HG02642 (cell line): Measurements from ENCODE around the gene CHST11.

Experiments
- ATAC-seq: cut with Tn5 transposase; IDR thresholded peaks from one replicate; pipeline ENCODE4 v1.9.1; 2021; ENCODE audit warnings: mild to moderate bottlenecking; ENCODE audit not compliant: unreplicated experiment, poor library complexity

CHST11 gene

DNA sequence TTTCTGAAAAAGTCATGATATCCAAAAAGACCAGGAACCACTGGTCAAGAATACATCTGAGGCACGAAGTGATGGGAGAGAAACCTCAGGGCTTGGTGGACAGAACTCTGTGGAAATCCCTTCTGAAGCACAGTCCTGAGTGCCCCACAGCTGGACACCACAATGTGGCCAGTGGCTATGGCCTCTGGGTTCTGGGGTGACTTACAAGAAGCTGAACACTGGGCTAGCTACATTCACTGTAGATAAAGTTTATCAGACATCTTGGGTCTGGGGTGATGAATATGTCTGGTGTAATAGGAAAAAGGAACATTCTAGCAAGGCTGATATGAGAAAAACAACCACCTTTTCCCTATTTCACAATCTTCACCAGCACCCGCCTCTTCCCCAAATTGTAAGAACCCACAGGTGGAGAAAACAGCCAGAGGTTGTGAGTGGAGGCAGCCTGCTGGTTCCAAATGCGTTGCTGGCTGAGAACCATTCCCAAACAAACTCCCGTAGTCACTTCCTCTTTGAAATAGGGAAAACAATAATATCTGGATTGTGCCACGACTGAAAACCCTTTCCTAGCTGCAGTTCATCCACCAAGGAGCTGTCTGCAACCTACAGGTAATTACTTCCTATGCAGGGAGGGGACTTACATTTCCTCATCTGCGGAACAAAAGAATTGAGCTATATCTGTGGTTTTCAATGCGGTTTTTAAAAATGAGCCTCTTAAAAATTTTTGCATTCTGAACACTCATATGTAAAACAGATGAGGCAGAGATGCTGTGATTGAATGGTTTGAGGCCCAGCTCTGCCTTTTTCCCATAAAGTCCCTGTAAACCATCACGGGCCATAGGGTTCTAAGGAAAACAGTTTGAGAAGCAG, 307.7 kb downstream of the CHST11 start:
- ATAC-seq = no peak

DNA sequence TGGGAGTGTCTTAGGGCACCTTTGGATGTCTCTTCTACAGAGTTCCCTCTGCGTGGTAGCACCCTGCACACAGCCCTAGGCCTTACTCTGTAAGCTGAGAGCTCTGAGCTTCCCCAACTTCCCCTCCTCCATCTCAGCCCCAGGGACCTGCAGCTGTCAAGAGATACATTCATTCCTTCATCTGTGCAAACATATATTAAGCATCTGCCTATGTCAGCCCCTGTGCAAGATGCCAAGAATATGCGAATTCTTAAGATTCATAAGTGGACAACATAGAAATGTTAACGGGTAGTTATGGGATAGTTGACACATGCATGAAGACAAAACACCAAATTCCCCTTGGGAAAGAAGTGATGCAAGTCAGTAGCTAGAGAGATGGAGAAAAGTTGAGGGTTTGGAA, 310.5 kb downstream of the CHST11 start:
- no peak for ATAC-seq

DNA sequence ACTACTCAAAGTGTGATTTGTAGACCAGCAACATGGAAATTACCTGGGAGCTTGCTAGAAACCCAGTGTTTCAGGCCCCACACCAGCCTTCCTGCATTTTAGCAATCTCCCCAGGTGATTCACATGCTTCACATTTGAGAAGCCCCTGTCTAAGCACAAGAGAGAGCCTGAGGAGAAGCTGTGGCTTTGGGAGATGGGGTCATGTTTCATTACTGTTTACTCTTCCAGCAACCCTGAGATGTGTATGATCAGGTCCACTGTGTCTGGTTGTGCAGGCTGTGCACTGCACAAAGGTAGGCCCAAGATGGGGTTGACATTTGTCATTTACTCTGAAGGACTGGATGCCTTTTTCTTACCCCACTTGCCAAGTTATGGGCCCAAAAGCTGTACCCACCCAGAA, 311.3 kb downstream of the CHST11 start:
- no peak for ATAC-seq

DNA sequence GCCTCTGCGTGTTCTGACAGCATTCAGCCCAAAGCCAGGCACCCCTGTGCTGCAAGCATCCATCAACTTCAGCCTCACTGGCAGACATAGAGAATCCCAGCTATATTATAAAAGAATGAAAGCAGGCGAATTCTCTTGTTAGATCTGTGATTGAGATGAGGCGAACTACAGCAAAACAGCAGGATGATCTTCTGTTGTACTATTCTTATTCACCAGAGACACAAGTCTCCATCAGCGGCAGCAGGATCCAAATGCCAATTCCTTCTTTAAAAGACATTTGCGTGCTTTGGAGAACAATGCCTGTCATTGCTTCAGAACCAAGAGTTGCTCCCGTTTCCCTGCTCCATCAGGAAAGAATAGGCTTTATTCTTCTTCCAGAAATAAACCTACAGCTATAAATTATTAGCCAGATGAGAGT, 312.4 kb downstream of the CHST11 start:
- ATAC-seq = no peak

DNA sequence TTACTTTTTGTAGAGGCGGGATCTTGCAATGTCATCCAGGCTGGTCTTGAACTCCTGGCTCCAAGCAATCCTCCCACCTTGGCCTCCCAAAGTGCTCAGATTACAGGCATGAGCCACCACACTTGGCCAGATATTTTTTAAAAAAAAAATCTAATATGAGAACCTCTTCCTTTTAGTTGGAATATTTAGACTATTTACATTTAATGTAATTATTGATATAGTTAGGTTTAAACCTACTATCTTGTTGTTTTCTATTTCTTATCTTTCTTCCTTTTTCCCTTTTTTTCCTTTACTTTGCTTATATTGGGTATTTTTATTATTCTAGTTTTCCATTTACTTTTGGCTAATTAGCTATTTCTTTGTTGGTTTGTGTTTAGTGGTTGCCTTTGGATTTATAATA, 315.6 kb downstream of the CHST11 start:
- no peak for ATAC-seq

DNA sequence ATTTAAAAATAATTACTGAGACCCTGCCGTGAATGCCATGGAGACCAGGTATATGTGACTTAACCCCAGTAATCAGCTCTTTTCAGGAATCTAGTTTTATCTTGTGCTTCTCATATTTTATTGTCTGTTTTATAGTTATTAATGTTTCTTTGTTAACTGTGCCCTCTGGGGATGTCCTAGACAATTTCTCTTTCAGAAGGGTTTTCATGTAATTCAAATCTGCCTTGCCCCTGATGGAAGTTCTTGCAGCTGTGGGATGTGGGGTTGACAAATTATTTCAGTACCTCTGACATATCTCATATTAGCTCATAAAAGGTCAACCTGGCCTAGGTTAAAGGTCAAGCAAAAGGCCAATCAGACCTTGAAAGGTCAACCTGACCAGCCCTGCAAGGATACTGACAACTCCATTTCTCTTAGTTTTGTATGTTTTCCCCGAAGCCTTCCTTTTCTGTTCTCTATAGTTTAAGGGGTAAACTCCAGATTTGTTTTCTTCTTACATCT, 319.0 kb downstream of the CHST11 start:
- no peak for ATAC-seq

DNA sequence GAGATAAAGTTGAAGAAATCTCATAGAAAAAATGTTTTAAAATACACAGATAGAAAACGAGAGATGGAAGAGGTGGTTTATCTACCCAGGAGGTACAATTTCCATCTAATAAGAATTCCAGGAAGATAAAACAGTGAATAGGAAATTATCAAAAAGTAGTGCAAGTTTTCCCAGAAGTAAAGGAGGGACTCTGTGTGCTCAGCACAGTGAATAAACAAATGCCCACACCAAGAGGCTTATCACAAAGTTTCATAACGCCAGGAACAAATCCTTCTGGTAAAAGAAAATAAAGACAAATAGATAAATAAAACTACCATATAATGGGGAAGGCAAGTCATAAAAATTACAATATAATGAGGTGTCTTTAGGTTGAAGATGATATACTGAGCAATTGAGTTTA, 322.4 kb downstream of the CHST11 start:
- ATAC-seq = no peak

DNA sequence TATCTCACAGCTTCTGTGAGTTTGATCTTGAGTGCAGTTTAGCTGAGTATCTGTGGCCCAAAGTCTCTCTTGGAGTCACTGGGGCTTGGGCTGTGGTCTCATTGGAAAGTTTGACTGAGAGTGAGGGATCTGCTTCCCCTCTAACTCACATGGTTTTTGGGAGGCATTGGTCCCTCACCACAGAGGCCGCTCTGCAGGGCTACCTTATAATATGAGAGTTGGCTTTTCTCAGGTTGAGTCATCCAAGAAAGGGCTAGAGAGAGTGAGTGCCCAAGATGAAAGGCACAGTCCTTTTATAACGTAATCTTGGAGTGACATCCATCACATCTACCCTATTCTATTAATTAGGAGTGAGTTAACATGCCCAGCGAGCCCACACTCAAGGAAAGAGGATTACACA, 325.5 kb downstream of the CHST11 start:
- no peak for ATAC-seq

DNA sequence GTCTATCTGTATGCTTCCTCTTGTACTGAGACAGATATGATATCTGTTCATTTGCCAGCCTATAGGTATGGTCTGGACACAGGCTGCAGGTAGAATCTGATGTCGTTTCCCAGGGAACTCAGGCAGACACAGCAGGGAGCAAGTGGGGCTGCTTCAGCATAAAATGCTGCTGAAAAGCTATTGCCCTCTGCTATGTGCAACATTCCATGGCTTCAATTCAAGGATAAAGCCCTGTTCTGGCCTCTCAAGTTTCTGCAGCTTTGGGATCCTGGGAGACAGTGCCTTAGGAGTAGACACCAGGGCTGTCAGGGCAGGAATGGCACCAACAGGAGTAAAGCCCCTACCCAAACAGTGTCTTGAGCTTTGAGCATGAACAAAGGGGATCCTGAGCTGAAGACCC, 327.8 kb downstream of the CHST11 start:
- no peak for ATAC-seq

DNA sequence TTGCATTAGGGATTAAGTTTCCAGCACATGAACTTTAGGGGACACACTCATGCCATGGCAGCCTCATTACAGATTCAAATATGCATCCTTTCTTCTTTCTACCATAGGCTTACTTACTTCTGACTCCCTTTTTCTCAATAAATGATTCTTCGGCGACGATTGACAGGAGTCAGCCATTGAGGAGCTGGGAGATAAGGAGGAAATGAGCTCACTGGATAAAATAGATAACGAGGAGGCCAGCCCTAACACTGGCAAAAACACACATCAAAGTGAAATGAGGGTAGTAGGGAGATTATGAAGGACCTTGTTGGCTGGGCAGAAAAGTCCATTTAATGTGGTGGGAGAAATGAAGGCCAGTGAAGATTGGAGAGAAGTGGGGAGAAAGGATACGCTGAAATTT, 329.1 kb downstream of the CHST11 start:
- ATAC-seq = no peak

DNA sequence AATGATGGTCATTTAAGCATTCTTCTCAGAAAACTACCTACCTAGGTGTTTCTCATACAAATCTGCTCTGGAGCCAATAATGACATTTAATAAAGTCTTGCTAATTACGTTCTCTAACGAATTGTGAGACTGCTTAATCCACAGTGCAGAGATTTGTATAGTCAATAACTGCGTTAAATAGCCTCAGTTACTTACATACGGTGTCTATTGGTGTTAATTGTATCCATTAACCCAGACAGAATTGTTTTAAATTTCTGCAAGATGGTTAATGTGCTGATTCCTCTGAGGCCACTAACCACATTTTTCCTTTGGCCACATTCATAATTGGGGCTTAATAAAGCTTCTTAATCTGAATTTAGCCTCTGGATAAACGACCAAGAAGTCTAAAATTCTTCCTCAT, 329.6 kb downstream of the CHST11 start:
- ATAC-seq = no peak

DNA sequence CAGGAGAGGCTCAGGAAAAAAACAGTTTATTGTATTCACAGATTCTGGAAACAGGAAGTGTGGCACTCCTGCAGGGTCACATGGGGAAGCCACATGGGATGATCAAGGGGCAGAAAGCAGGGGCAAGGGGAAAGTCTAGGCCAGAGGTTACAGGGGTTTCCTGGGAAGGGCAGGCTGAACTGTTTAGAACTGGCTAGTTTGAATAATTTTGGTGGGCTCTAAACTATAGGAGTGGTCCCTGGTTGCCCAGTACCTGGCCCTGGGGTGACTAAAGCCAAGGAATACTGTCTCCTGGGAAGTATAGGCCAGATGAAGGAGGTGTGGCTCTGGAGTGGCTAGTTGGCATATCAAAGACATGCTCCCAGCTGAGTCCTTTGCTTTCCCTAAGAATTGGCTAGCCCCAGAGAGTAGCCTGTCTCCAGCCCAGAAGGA, 332.1 kb downstream of the CHST11 start:
- ATAC-seq = no peak

DNA sequence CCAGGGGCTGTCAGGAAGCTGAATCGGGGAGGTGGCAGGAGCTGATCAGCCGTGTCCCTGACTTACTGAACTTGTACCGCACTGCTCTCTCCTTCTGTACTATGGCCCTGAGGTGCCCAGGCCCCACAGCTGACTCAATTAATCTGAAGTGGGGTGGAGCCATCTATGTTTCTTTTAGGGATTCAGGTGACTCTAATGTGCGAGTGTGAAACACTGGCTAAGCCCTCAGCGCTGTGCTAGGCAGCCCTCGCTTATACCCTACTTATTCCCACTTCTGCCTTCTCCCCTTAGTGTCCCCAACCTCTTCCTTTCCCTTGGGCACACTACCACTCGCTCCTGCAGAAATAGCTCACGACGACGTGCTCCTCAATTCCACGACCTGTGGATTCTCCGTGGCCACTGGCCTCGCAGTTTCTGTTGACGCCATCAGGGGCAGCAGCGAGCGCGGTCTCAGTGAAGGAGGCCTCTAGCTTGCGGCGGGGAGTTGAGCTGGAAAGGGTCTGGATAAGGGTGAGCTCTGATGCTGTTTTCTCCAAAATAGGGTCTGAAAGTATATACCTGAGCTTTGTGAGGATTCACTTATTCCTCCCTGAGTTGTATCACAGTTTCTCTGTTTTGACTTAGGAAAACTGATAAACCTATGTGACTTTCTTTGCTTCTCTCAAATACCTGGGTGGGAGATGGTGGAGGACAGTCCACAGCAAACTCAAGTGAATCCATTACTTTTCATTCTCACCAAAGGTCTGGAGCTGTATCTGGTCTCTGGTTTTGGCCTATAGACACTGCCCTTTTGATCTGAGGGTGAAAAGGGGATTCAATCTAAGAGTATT, 333.8 kb downstream of the CHST11 start:
- peak; percentile 62 for ATAC-seq

DNA sequence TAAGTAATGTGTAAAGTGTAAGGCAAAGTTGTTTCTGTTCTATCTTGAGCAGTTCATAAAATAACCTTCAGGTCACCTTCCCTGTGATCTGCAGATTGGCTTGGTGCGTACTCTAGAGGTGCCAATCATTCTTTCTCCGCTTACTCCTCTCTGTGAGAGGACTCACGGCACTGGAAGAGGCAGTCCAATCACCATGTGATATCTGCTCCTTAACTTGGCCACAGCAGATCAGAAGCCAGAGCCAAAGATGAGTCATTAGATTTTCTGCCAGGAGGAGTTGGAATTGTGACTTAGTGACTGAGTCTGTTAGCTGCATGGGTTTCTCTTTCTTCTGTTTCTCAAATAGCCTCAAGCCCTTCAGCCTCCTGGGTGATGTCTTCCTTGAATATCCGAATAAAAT, 335.8 kb downstream of the CHST11 start:
- ATAC-seq = no peak

DNA sequence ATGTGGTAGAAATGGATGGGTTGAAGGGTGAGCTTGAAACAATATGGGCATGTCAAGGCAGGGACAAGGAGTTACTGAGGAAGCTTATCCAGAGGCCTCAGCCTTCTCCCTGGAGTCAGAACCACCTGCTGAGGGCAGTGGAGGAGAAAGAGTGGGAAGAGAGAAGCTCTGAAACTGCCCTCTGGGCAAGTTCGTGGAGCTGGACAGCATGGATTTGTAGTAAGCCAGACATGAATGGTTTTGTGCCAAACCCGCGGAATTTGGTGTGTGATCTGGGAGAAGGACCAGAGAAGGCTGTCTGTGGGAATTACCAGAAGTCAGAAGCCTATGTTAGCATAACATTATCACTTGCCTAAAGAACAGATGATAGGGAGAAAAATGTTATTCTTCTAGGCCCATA, 336.5 kb downstream of the CHST11 start:
- no peak for ATAC-seq

DNA sequence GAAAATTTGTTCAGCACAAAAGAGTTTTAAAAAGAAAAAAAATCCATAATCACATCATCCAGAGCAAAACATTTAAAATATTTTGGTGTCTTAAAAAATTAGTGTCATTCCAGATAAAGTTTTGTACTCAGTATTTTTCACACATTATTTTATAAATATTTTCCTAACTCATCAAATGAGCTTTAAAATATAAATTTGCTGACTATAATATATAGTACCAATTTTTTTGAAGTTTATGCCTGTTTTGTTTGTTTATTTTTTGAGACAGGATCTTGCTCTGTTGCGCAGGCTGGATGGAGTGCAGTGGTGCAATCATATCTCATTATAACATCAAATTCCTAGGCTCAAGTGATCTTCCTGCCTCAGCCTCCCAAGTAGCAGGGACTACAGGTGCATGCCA, 337.2 kb downstream of the CHST11 start:
- ATAC-seq = no peak

DNA sequence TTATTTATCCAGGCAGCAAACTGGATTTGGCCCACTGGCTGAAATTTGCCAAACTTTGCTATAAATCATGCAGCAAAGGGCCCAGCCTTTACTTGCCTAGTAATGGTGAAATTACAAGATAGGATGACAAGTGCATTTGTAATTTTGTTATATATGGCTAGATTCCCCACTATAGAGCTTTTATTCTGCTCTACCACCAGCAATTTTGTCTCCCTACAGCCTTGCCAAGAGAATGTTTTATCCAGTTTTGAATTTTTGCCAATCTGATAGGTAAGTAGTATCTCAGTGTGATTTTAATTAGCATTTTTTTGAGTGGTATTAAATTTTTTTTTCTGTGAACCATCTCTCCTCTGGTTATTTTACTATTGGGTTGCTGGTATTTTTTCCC, 339.7 kb downstream of the CHST11 start:
- ATAC-seq = no peak

DNA sequence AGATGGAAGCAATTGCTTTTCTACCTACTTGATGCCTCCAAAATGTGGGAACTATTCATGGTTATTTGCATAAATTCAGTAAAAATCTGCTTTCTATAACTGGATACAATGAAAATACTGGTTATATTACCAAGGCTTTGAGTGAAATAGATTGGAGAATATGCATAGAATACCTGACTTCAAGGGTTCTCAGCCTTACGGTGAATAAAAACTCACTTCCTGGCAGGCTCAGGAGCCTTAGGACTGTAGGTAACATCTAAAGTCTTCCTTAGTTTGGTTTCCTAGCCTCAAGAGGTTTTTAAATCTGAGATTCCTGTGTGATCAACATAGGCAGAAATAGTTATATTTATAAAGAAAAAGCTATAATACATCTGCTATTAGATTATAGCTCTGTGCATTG, 342.7 kb downstream of the CHST11 start:
- no peak for ATAC-seq

DNA sequence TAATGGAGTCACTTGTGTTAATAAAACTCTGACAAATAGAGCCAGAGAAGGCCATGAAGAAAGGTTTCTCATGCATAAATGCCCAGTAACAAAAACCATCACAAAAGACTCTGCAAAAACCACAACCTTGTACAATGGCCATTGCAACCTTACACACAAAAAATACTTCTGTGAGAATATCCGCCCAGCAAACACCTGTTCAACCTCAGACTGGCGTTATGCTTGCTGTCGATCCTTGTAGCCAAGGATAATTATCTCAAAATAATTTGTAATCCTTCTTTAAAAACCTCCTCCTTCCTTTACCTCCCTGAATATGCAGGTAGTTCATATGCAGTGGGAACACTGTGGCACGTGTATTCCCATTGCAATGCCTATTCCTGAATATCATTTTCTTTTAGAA, 344.3 kb downstream of the CHST11 start:
- no peak for ATAC-seq

DNA sequence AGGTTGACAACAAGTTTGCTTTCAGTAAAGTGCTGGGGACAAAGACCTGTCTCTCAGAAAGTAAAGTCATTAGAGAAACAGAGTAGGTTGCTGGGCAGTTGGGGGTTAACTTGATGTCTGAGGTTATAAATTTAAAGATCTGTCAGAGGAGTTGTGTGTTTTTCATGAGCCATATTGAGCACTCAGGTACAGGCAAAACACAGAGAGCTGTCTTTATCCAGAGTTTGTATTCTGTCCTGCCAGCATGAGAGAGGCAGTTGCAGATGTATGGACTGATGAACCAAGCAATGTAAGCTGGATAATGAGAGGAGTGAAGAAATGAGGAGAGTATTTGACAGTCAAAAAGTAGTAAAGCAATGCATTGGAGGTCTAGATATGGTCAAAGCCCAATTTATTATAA, 344.7 kb downstream of the CHST11 start:
- no peak for ATAC-seq

DNA sequence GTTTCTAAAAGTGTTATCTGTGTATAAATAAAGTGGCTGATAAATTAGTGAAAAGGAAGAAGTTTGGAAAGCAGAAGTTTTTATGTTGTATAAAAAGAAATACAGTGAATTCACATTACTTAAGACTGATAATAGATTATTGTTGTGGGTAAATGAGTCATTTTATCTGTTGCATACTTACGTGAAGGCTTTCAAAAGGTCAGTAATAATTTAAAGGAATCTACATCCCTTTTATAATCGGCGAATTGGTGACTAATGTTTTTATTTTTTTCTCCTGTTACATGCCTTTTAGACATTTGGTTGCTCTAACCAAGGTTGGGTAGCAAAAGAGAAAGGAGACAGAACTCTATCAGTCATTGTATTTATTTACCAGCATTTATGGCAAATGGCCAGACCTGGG, 345.5 kb downstream of the CHST11 start:
- ATAC-seq = no peak
